Fibroblast of skin of left biceps (primary cell): ENCODE results near the gene ATL3.
A peak's percentile ranks its signal among the peaks of the same experiment; 100 is the strongest.
"Not testable (repeated sequence)": the region's sequence is repeated elsewhere in the genome, so short reads cannot be mapped to it uniquely, and the experiment has no call there.

Source experiments
- DNase-seq, 2 experiments: peaks; one replicate each; pipeline ENCODE4 v3.0.0-alpha.2; 2013; ENCODE audit warnings: low read depth in 2 of 2

The ATL3 gene, protein sequence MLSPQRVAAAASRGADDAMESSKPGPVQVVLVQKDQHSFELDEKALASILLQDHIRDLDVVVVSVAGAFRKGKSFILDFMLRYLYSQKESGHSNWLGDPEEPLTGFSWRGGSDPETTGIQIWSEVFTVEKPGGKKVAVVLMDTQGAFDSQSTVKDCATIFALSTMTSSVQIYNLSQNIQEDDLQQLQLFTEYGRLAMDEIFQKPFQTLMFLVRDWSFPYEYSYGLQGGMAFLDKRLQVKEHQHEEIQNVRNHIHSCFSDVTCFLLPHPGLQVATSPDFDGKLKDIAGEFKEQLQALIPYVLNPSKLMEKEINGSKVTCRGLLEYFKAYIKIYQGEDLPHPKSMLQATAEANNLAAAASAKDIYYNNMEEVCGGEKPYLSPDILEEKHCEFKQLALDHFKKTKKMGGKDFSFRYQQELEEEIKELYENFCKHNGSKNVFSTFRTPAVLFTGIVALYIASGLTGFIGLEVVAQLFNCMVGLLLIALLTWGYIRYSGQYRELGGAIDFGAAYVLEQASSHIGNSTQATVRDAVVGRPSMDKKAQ

DNA sequence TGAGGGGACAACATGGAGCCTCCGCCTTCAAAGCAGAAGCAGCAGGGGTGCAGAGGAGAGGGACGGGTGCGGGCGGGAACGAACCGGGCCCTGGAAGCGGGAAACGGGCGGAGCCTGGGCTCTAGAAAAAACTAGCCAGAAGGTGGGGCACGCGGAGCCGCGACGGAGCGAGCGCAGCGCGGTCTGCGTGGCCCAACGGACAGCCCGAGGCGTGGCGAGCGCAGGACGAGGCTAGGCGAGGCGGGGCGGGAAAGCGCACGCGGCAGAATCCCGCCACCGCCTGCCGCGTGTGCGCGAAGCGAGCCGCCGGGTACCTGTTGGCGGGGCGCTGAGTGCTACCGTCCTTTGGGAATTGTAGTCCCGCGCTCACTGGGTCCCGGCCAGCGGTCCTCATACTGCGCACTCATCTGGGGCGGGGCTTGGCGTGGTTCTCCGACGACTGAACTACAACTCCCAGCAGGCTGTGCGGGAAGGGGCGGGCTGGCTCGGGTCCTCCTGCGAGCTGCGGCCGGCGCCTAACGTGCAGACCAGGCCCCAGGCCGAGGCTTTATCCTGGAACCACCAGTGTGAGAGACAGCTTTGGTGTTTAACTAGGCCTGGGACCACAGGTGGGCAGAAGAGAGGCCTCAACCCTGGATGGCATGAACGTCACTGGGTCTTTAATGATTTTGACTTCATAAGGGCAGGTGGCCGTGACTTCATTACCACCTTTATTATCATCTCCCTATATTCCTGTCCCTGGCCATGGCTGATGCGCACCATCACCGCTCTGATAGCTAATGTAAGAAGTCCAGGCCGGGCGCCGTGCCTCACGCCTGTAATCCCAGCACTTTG lies at the start of gene ATL3:
Gene ATL3, minus strand, starts transcription at position 55 of the 834 bp plus-strand sequence. Its CDS starts 41 bp downstream, at position 14.
- DNase-seq: peak; percentile 86 to 87

DNA sequence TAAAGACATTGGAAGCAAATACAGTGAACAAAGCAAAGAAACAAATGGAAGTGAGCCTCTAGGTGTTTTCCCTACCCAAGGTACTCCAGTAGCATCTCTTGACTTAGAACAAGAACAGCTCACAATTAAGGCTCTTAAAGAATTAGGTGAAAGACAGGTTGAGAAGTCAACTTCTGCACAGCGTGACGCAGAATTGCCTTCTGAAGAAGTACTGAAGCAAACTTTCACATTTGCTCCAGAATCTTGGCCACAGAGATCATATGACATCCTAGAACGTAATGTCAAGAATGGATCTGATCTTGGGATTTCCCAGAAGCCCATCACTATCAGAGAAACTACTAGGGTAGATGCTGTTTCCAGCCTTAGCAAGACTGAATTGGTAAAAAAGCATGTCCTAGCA lies 49.4 kb upstream of the ATL3 start:
- DNase-seq: no peak

DNA sequence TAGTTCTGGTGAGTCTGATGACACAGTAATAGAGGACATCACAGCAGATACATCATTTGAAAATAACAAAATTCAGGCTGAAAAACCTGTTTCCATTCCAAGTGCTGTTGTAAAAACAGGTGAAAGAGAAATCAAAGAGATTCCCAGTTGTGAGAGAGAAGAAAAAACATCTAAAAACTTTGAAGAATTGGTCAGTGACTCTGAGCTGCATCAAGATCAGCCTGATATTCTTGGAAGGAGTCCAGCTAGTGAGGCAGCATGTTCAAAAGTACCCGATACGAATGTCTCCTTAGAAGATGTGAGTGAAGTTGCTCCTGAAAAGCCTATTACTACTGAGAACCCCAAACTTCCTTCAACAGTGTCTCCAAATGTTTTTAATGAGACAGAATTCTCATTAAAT lies 48.8 kb upstream of the ATL3 start:
- DNase-seq: no peak

DNA sequence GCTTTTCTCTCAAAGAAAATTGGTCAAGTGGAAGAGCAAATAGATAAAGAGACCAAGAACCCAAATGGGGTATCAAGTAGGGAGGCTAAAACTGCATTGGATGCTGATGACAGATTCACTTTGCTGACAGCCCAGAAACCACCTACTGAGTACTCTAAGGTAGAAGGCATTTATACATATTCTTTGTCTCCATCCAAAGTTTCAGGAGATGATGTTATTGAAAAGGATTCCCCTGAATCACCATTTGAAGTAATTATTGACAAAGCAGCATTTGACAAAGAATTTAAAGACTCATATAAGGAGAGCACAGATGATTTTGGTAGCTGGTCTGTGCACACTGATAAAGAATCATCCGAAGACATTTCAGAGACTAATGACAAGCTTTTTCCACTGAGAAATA lies 47.8 kb upstream of the ATL3 start:
- no peak for DNase-seq

DNA sequence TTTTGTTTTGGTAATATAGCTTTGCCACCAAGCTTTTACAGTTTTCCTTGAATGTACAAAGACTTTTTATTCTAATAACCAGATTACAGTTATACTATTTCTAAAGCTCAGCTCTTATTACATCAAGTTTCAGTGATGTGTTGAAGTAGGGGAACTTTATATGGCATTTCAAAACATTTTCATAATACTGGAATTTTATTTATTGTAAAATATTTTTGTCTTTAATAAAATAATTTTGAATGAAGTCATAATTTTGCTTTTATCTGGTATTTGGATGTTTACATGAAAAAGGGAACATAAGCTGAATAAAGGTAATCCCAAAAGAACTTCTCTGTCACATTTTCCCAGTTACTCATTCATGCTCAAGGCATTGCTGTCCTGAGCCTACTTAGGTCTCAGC lies 44.9 kb upstream of the ATL3 start:
- no peak for DNase-seq

DNA sequence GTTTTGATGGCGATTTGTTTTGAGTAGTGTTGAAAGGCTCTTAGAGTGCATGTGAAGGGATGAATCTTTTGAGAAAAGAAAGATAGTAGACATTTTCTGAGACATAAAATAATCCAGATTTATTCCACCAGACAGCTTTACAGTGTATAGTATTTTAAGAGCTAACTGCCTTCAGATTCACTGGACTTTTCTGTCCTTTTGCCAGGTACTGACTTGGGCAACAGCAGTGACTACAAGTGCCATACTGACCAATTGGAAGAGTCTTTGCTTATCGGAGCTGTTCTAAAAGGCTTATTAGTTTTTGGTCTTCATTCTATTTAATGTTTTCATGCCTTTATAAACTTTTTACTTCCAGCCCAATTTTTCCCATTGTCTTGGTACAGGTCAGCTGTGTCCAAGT lies 42.6 kb upstream of the ATL3 start:
- DNase-seq: no peak

DNA sequence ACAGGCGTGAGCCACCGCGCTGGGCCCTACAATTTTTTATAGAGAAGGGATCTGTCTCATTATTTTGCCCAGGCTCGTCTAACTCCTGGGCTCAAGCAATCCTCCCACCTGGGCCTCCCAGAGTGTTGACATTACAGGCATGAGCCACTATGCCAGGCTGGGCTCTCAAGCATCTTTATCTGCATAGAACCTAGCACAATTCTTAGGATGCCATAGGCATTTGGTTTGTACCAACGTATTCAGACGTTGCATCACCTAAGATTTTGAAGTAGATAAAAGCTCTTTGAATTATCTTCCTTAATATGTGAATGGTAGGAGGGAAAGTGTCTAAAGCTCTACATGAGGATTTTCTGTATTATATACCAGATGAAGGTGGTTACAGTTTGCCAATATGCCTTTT lies 40.7 kb upstream of the ATL3 start:
- DNase-seq: no peak

DNA sequence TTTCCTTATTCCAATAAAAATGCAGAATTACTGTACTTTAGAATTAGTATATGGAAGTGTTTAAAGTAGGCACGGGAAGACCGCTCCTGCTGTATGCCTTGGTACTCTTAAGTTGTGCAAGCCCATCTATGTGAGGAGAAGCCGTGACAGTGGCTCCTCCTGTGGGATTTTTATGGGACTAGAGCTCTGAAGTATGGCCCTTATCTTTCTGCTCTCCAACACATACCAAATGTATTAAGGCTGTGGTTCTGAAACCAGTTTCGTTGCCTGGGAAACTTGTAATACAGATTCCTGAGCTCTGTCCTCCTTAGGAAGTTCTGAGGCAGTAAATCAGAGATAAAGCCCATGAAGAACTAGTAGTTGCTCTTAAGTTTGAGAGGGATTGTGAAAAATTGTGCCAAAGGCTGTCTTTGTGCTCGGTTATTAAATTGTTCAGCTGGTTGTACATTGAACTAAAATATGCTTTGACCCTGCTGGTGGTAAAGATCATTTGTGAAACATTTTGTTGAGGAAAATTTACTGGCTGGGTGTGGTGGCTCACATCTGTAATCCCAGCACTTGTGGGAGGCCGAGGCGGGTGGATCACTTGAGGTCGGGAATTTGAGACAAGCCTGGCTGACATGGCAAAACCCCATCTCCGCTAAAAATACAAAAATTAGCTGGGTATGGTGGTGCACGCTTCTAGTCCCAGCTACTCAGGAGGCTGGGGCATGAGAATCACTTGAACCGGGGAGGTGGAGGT lies 39.5 kb upstream of the ATL3 start:
- DNase-seq: peak; percentile 32 to 36

DNA sequence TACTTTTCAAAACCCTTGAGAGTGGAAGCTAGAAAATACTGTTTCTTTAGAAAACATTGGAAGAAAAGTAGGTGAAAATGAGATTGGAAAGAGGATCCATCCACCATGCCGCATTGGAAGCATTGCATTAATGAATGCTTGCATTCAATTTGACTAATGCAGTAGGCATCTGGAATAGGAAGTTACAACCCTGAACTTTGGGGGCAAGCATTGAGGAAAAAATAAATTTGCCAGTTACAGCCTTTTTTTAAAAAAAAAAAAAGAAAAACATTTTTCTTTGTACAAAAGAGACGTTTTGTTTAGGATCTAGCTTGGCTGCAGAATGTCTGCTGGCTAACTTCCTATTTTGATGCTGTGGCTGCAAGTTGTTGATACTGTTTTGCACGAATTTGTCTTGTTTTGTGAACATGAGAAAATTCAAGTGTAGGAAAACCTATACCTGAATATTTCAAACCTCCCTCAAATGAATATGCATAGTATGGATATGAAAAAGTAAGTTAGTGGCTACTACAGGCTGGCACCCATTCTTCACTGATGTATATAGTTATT lies 38.2 kb upstream of the ATL3 start:
- DNase-seq: no peak

DNA sequence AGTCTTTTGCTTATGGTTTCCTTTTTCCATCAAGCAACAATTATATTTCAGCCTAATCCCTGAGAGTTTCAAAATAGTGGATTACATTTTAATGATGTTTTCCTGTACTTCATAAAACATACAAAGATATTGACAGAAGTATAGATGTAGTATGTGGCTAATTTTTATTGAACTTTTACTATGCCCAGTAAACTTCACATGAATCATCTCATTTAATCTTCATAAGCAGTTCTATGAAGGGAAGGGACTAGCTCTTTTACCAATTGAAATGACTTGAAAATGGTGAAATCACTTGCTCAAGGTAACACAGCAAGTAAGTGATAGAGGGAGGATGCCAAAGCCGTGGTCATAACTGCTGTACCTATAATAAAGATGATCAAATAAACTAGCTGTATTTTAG lies 37.6 kb upstream of the ATL3 start:
- DNase-seq: no peak

DNA sequence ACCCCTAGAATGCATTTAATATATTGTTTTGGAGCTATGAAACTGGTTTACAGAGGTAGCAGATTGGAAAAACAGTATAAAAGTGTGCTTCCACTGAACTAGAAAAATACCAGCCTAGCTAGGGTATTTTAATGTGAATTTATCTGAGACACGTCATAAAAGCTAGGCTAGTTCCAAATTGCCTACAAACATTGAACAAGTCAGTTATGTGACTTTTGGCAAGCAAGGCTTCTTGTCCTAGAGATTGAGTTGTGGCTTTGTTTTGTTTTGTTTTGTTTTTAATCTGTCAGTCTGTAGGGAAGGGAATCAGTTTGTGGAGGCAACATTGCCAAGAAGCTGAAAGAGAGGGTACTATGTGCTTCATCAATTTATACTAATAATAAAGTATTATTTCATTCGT lies 34.4 kb upstream of the ATL3 start:
- no peak for DNase-seq

DNA sequence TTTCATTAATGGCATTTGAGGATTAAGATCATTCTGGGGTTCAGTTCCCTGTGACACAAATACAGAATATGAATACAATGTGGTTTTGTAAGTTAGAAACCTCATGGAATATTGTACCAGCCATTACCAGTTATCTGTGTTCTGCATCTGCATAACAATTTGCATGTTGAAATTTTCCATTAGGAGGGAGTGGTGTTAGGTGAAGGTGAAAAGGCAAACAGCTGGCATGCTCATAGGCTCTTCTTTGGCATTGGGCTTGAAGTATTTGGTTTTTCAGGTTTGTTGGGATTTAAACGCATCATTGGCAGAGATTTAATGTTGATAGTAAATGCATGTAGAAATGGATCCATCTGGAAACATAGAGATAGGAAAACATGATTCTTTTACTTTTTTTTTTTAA lies 28.7 kb upstream of the ATL3 start:
- no peak for DNase-seq

DNA sequence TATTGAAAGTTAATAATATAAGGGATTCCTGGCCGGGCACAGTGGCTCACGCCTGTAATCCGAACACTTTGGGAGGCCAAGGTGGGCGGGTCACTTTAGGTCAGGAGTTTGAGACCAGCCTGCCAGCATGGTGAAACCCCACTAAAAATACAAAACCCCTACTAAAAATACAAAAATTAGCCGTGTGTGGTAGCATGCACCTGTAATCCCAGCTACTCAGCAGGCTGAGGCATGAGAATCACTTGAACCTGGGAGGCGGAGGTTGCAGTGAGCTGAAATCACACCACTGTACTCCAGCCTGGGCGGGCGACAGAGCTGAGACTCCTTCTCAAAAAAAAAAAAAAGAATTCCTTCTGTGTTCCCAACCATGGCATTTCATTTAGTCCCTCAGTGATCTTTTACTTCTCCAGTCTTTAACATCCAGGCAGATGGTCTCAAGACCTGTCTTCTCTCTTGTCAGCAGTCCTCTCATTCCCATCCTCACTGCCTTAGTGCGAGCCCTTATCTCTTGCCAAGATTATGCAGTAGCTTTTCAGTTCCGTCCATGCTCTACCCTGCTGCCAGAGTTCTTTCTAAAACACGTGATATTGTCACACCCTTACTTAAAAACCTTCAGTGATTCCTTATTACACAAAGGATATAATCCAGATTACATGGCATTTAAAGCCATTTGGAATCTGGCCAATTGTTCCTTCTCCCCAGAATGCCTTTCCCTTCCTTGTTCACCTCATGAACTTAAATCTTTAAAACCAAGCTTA lies 28.0 kb upstream of the ATL3 start:
- DNase-seq: no peak

DNA sequence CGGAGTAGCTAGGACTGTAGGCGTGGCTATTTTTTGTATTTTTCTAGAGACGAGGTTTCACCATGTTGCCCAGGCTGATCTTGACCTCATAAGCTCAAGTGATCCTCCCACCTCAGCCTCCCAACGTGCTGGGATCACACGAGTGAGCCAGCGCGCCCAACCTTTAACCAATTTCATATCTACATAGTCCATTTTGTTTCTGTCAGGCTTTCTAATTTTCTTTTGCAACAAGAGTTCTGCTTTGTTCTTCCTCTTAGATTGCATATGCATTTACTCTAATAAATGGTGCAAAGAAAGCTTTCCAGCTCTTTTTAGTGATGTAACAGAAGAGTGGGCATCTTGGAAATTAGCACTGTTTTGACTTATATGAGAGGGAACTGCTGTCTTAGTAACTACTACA lies 23.4 kb upstream of the ATL3 start:
- DNase-seq: no peak

DNA sequence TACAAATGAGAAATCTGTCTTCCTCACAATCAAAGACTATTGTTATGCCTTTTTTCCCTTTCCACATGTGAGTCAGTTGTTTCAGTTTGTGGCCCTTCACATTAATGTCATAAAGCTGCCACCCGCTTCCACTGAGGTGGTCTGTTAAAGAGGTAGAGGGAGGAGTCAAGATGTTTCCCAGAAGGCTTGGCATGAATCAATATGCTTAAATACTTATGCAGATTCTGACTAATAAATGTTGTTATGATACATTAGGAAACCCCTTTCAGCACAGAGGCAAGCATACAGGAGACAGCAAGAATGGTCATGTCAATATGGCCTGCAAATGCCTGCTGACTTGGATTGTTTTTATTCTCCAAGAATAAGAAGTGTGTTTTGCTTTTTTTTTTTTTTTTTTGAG lies 16.7 kb upstream of the ATL3 start:
- DNase-seq: no peak

DNA sequence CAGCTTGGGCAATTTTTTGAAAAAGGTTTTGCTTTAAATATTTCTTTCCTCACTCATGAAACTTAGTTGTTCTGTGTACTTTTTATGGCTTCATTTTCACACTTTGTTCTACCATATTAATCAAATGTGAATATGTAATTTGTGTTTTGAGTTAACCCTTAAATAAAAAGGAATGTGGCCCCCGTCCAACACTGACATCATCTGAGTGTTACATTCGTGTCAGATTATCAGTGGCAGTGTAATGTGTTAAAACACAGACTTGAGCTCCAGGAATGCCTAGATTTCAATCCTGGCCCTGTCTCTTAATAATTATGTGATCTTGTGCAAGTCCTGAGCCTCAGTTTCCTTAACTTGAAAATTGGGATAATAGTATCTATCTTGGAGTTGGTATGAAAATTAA lies 15.8 kb upstream of the ATL3 start:
- DNase-seq: no peak

DNA sequence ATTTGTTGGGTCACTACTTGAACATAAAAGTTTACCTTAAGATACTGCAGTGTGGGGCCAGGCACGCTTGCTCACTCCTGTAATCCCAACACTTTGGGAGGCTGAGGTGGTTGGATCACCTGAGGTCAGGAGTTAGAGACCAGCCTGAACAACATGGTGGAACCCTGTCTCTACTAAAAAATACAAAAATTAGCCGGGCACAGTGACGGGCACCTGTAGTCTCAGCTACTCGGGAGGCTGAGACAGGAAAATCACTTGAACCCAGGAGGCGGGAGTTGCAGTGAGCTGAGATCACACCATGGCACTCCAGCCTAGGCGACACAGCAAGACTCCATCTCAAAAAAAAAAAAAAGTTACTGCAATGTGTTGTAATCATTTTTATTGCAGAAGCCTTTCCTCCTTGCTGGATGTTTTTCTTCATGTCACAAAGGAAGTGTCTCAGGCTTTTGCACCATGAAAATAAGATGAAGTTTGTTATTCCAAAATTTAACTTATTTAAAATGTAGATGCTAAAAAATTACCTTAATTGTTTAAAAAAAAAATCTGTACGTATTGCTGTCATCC lies 14.1 kb upstream of the ATL3 start:
- not testable (repeated sequence) for DNase-seq

DNA sequence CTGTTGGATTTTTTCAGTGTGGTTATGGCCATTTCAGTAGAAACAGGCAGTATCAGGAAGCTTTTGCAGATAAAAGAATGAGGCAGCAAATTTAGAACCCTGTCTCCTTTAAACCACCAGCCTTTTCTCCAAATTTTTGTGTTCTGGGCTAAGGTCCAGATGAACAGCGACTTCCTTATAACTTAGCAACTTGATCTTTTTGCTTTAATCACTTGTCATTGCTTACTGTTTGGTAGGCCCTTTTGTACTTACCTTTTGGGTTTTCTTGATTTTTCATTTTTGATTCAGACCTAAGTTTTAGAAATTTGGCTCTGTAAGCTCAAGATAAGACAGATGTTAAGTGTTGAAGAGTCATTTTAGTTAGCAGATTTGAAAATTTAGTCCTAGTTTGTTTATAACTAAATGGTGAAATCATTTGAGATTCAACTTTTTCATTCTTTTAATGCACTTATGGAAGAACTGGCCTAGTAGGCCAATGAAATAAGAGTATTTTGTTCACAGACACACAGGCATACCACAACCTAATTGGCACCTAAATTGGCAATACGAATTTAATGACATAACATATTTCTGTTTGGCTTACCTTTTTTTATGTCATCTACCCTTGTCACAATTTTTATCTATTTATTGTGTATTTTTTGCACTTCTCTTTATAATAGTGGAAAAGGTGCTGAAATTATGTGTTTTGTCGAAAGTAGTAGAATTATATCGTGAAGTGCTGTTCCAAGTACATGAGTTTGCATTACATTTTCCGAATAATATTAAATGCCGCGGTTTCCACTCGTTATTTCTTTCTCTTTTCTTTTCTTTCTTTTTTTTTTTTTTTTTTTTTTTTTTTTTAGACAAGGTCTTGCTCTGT lies 12.2 kb upstream of the ATL3 start:
- no peak for DNase-seq

DNA sequence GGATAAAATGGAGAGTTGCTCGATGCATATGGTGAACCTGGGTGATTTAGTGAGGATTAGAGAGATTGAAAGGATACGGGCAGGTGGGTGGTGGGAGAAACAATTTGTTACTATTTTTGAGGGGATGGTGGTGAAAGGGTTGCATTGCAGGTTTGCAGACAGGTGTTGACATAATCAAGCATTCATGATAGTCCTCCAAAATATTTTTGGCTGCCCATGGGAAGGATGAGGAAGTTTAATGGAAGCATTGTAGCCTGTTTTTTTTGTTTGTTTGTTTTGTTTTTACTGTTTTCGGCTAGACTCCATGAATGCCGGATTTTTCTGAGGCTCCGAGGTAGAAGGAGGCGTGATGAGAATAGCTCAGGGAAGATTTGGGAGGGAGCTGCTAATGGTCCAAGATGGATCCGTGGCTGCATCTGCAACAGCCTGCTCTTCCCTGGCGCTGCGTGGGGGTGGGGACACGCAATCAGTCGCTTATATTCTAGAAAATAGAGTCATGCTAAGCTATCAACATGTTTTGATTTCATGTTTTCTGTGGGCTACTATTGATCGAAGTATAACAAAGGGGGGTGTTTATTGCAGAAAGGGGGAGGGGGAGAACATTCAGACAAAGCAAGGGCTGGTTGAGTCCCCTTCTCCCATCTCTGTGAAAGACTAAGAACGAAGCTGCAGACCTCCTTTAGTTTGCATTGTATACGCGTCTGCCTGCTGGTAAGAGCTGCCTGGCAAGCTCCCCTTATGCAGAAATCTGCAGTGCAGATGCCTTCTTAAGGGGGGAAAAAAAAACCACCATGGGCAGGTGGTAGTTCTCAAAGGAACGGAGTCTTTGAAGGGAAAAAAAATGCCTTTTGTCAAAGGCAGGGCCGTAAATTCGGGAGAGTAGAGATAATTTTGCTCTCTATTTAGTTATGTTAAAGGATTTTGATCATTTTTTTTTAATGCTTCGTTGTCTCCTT lies 11.2 kb upstream of the ATL3 start:
- DNase-seq: no peak
